Tibial nerve (tissue), 4 donors: ENCODE results near the gene NUCB1. TPM values are rescaled to one million over a fixed set of nuclear protein-coding genes. Genes with fewer than 3 reads are reported as not detected.
A peak's percentile ranks its signal among the peaks of the same experiment; 100 is the strongest.

Source experiments
- DNase-seq, 2 donors: peaks; one replicate each; pipeline ENCODE4 v3.0.0-alpha.2; 2019; ENCODE audit warnings: low spot score in 2 of 2
- H3K27ac ChIP-seq, 4 donors: fragments of 200-600 bp; sonication (generic) in 3 of 4; one replicate each; pipeline ENCODE4 v1.5.1; 2017 to 2019; ENCODE audit warnings: mild to moderate bottlenecking in 1 of 4
- H3K27me3 ChIP-seq, 2 donors: fragments of 200-600 bp; sonication (generic) in 1 of 2; one replicate each; pipeline versions ENCODE4 v1.5.1 to v1.6.0; 2017 to 2019
- H3K36me3 ChIP-seq, 3 donors: fragments of 200-600 bp; sonication (generic); one replicate each; pipeline ENCODE4 v1.5.1; 2018 to 2019
- H3K4me1 ChIP-seq, 4 donors: fragments of 200-600 bp; sonication (generic) in 3 of 4; one replicate each; pipeline ENCODE4 v1.5.1; 2017 to 2019
- H3K4me3 ChIP-seq, 4 donors: fragments of 200-600 bp; sonication (generic) in 3 of 4; one replicate each; pipeline ENCODE4 v1.5.1; 2017 to 2019; ENCODE audit warnings: mild to moderate bottlenecking in 1 of 4, moderate library complexity in 1 of 4
- H3K9me3 ChIP-seq, 4 donors: fragments of 200-600 bp; sonication (generic) in 3 of 4; one replicate each; pipeline ENCODE4 v1.5.1; 2017 to 2019
- EP300 ChIP-seq, 2 donors: sonication (generic); formaldehyde crosslinking; IDR thresholded peaks; one replicate each; pipeline ENCODE4 v1.6.1; 2017; ENCODE audit warnings: antibody characterized with exemption in 2 of 2, mild to moderate bottlenecking in 1 of 2
- POLR2A ChIP-seq, 2 donors: fragments of 450-650 bp; IDR thresholded peaks; one replicate each; pipeline ENCODE4 v1.6.1; 2017; ENCODE audit warnings: antibody characterized with exemption in 2 of 2, mild to moderate bottlenecking in 2 of 2, moderate library complexity in 2 of 2
- WGBS, 2 donors: methylation state at CpG; one replicate each; pipeline ENCODE4 v1.1.5; 2018; 5-methylcytosine and 5-hydroxymethylcytosine counted together
- total RNA-seq, 4 donors: library from RNA; depleted of rRNA; stranded (reverse); fragments of >200 nt; gene quantifications; one replicate each; pipeline ENCODE4 v1.1.0, GENCODE V29; 2016
- TF ChIP-seq, protein P1 (sequence below), 5 experiments: fragments of 200-600 bp in 3 of 5; fragments of 450-650 bp in 2 of 5; sonication (generic) in 3 of 5; IDR thresholded peaks; one replicate each; pipeline ENCODE4 v1.5.1; 2016 to 2019; ENCODE audit warnings: antibody characterized with exemption in 5 of 5, mild to moderate bottlenecking in 3 of 5, moderate library complexity in 2 of 5

NUCB1 gene
- 100 to 1,000 TPM; 220 to 352 (median 287) TPM for total RNA-seq

DNA sequence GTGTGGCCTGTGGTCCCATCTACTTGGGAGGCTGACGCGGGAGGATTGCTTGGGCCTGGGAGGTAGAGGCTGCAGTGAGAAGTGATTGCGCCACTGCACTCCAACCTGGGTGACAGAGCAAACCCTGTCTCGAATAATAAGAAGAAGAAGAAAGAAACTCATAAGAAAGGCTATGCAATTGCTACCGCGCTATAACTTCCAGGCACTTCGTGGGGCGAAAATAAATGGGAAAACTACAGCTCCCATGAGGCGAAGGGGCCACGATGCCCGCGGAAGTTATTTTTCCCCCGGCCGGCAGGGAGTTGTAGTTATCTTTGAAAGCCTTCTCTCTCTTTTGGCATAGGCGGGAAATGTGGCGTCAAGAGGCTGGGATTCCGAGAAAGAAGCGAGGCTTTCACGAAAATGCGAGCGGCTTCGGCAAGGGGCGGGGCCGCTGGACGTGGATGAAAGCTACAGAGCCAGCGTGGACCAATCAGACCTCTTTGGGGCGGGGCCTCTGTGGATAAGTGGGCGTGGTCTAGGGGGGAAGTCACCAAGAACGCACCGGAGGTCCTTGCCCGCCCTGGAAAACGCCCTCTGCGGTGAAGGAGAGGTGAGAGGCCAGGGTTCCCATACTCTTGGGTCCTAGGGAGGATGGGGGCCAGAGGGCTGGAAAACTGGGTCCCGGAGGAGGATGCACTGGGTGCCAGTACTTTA, at the start of gene NUCB1:
Gene NUCB1, plus strand, starts transcription at position 532 of the 696 bp plus-strand sequence. CDS start 485 bp downstream, outside the sequence.
- no peaks in the 10 kb centered on the region for H3K27me3 ChIP-seq
- H3K4me1 ChIP-seq = peaks cover 0 to 52% (median 15%) of the 10 kb centered on the region in 4 donors
- H3K9me3 ChIP-seq = no peaks in the 10 kb centered on the region
- 8 to 9% methylated on average over 31 to 34 of the region's 34 CpGs for WGBS, 2 donors
- H3K36me3 ChIP-seq = peaks cover 0 to 11% (median 0%) of the 10 kb centered on the region in 3 donors
- peak; percentile 52 to 83 for TF ChIP-seq POLR2A (IDR thresholded peaks at IDR 0.05)
- peak; percentile 92 to 99 for TF ChIP-seq EP300 (IDR thresholded peaks at IDR 0.05)
- TF ChIP-seq, protein P1, sequence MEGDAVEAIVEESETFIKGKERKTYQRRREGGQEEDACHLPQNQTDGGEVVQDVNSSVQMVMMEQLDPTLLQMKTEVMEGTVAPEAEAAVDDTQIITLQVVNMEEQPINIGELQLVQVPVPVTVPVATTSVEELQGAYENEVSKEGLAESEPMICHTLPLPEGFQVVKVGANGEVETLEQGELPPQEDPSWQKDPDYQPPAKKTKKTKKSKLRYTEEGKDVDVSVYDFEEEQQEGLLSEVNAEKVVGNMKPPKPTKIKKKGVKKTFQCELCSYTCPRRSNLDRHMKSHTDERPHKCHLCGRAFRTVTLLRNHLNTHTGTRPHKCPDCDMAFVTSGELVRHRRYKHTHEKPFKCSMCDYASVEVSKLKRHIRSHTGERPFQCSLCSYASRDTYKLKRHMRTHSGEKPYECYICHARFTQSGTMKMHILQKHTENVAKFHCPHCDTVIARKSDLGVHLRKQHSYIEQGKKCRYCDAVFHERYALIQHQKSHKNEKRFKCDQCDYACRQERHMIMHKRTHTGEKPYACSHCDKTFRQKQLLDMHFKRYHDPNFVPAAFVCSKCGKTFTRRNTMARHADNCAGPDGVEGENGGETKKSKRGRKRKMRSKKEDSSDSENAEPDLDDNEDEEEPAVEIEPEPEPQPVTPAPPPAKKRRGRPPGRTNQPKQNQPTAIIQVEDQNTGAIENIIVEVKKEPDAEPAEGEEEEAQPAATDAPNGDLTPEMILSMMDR (IDR thresholded peaks at IDR 0.05) = peak; percentile 21 to 58 (median 36)
- peak within 1 kb of the TSS; percentile 66 to 84 (median 77) for H3K4me3 ChIP-seq
- peak; percentile 99 to 100 for DNase-seq
- peak within 1 kb of the TSS; percentile 90 to 97 (median 95) for H3K27ac ChIP-seq

DNA sequence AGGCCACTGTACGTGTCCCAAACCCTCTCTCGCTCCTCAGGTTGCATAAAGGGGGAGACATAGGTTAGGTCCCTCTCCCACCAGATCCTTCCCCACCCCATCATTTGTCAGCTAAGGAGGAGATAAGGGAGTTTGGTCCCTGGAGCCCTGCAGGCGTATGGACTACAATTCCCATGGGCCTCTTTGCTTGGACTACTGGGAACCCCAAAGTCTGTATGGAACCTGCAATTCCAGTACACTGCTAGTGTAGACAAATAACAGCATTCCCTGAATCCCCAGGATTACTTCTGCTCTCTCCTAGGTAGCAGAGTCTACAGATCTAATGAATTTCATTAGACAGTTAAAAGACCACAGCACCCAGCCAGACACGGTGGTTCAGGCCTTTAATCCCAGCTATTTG, 47.8 kb upstream of the NUCB1 start:
- peak overlapping the region in 2 of 4 donors; percentile 10 to 26 for H3K27ac ChIP-seq
- TF ChIP-seq EP300 (IDR thresholded peaks at IDR 0.05) = no peak
- TF ChIP-seq, protein P1 (IDR thresholded peaks at IDR 0.05) = no peak
- TF ChIP-seq POLR2A (IDR thresholded peaks at IDR 0.05) = no peak
- H3K36me3 ChIP-seq = peaks cover 0 to 73% (median 3%) of the 10 kb centered on the region in 3 donors
- no peaks in the 10 kb centered on the region for H3K9me3 ChIP-seq
- H3K4me3 ChIP-seq = no peak overlapping the region
- no peaks in the 10 kb centered on the region for H3K4me1 ChIP-seq
- DNase-seq = no peak
- WGBS, 2 donors = 73 to 84% methylated on average over 4 of the region's 4 CpGs
- no peaks in the 10 kb centered on the region for H3K27me3 ChIP-seq

DNA sequence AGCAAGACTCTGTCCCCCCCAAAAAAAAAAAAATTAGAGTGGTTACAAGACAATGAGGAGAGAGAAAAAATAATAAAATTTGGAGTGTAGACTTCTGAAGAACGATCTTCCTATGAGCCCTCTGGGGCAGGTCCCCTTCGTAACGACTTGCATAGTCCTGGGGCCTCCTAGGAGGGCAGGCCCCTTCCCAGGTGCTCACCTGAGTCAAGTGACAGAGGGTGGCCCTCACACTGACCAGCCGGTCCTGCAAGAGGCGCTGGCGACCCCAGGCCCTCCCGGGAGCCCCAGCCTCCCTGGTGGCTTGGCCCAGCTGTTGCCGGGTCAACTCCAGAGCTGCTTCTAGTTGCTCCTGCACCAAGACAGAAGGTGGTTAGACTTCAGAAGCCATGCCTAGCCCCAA, 46.6 kb upstream of the NUCB1 start:
- H3K27ac ChIP-seq = peak overlapping the region in 1 of 4 donors; percentile 14

DNA sequence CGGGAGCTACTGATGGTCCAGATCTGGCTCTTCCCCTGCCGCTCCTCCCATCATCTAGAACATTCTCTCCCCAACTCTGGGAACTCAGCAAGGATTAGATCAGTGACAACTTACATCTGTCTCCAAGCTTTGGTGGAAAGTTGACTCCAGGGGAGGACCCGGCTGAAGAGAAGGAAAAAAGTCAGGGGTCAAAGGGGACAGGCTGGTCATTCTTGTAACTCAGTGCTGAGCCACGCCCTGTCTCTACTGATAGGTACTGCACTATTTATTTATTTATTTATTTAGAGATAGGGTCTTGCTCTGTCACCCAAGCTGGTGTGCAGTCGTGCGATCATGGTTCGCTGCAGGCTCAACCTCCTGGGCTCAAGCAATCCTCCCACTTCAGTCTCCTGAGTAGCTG, 46.0 kb upstream of the NUCB1 start:
- 81 to 82% methylated on average over 7 of the region's 7 CpGs for WGBS, 2 donors
- H3K36me3 ChIP-seq = peaks cover 0 to 70% (median 3%) of the 10 kb centered on the region in 3 donors
- H3K27ac ChIP-seq = peak overlapping the region in 1 of 4 donors; percentile 14
- no peaks in the 10 kb centered on the region for H3K27me3 ChIP-seq
- peaks cover 0 to 9% (median 0%) of the 10 kb centered on the region in 4 donors for H3K4me1 ChIP-seq
- DNase-seq = no peak
- TF ChIP-seq, protein P1 (IDR thresholded peaks at IDR 0.05) = no peak
- TF ChIP-seq EP300 (IDR thresholded peaks at IDR 0.05) (no peak), POLR2A (IDR thresholded peaks at IDR 0.05) (no peak)
- no peak overlapping the region for H3K4me3 ChIP-seq
- no peaks in the 10 kb centered on the region for H3K9me3 ChIP-seq

More for the DNA sequence above, 46.6 kb upstream of the NUCB1 start:
- H3K36me3 ChIP-seq = peaks cover 0 to 70% (median 3%) of the 10 kb centered on the region in 3 donors
- no peak overlapping the region for H3K4me3 ChIP-seq
- TF ChIP-seq, protein P1 (IDR thresholded peaks at IDR 0.05) = no peak
- no peak for TF ChIP-seq POLR2A (IDR thresholded peaks at IDR 0.05)
- no peaks in the 10 kb centered on the region for H3K9me3 ChIP-seq
- peaks cover 0 to 3% (median 0%) of the 10 kb centered on the region in 4 donors for H3K4me1 ChIP-seq
- no peaks in the 10 kb centered on the region for H3K27me3 ChIP-seq
- DNase-seq = no peak
- WGBS, 2 donors = 84% methylated on average over 8 of the region's 8 CpGs

DNA sequence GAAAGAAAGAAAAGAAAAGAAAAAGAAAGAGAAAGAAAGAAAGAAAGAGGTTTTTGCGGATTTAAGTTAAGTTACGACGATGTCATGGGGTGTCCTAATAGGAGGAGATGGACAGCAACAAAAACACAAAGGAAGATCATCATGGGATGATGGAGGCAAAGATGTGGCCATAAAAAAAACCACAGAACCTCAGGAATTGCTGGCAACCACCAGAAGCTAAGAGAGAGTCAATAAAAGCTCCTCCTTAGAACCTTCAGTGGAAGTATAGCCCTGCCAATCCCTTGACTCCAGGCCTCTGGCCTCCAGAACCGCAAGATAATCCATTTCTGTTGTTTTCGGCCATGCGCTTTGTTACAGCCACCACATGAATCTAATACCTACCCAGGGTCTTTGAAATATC, 43.2 kb upstream of the NUCB1 start:
- WGBS, 2 donors = 75 to 93% methylated on average over 6 of the region's 6 CpGs
- peak overlapping the region in 1 of 4 donors; percentile 47 for H3K27ac ChIP-seq
- no peaks in the 10 kb centered on the region for H3K9me3 ChIP-seq
- H3K36me3 ChIP-seq = peaks cover 0 to 70% (median 3%) of the 10 kb centered on the region in 3 donors
- no peak overlapping the region for H3K4me3 ChIP-seq
- no peaks in the 10 kb centered on the region for H3K27me3 ChIP-seq
- TF ChIP-seq POLR2A (IDR thresholded peaks at IDR 0.05) (no peak), EP300 (IDR thresholded peaks at IDR 0.05) (no peak)
- TF ChIP-seq, protein P1 (IDR thresholded peaks at IDR 0.05) = no peak
- peaks cover 0 to 33% (median 0%) of the 10 kb centered on the region in 4 donors for H3K4me1 ChIP-seq
- no peak for DNase-seq
